Kidney epithelial cell (primary cell): Measurements from ENCODE around the gene KRT6C. TPM values are rescaled to one million over a fixed set of nuclear protein-coding genes. Genes with fewer than 3 reads are reported as not detected.
A peak's percentile ranks its signal among the peaks of the same experiment; 100 is the strongest.

Experiments
- DNase-seq: peaks from one replicate; pipeline ENCODE4 v3.0.0-alpha.2; 2010; ENCODE audit warnings: low read depth
- H3K27me3 ChIP-seq: 2 replicates; pipeline ENCODE4 v1.6.0; 2011; ENCODE audit warnings: low read length; ENCODE audit not compliant: control insufficient read depth, insufficient read depth
- H3K36me3 ChIP-seq: 2 replicates; pipeline ENCODE4 v1.5.1; 2011; ENCODE audit warnings: low read length; ENCODE audit not compliant: control insufficient read depth, insufficient read depth
- H3K4me3 ChIP-seq: 2 replicates; pipeline ENCODE4 v1.5.1; 2011; ENCODE audit warnings: low read depth, mild to moderate bottlenecking, control low read depth, low read length
- total RNA-seq: library from RNA; depleted of rRNA; stranded (reverse); fragments of >200 nt; gene quantifications from 2 replicates; pipeline ENCODE4 v1.2.3, GENCODE V29; 2015
- TF ChIP-seq, protein P1 (sequence below): IDR thresholded peaks from 2 replicates; pipeline ENCODE4 v1.5.1; 2011; ENCODE audit warnings: mild to moderate bottlenecking, moderate library complexity, low read length, control low read depth, inconsistent platforms; ENCODE audit not compliant: insufficient read depth, poor library complexity, severe bottlenecking

KRT6C gene
- total RNA-seq, 1 donor from 2014 or later = not detected

DNA sequence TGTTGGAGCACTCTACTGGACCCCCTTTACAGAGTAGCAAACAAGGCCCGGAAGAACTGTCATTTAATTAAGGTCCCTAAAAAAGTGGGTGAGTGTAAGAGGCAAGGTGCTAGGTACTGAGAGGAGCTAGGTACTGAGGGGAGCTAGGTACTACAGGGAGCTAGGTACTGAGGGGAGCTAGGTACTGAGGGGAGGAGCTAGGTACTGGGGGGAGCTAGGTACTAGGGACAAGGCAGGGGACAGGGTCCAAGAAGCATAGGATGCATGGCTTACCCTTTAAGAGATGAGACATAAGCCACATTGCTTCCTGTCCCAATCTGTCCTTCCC, 41.7 kb upstream of the KRT6C start:
- peaks cover 10% of the 10 kb centered on the region for H3K27me3 ChIP-seq
- TF ChIP-seq, protein P1, sequence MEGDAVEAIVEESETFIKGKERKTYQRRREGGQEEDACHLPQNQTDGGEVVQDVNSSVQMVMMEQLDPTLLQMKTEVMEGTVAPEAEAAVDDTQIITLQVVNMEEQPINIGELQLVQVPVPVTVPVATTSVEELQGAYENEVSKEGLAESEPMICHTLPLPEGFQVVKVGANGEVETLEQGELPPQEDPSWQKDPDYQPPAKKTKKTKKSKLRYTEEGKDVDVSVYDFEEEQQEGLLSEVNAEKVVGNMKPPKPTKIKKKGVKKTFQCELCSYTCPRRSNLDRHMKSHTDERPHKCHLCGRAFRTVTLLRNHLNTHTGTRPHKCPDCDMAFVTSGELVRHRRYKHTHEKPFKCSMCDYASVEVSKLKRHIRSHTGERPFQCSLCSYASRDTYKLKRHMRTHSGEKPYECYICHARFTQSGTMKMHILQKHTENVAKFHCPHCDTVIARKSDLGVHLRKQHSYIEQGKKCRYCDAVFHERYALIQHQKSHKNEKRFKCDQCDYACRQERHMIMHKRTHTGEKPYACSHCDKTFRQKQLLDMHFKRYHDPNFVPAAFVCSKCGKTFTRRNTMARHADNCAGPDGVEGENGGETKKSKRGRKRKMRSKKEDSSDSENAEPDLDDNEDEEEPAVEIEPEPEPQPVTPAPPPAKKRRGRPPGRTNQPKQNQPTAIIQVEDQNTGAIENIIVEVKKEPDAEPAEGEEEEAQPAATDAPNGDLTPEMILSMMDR = no peak
- H3K36me3 ChIP-seq = no peaks in the 10 kb centered on the region
- no peak for DNase-seq
- H3K4me3 ChIP-seq = no peak overlapping the region

GRCh38 chr12:52514471-52515318, 41.1 kb upstream of the KRT6C start:
- TF ChIP-seq, protein P1 = no peak
- DNase-seq = no peak
- H3K36me3 ChIP-seq = no peaks in the 10 kb centered on the region
- H3K4me3 ChIP-seq = no peak overlapping the region
- H3K27me3 ChIP-seq = peaks cover 6% of the 10 kb centered on the region

GRCh38 chr12:52513736-52514135, 40.1 kb upstream of the KRT6C start:
- TF ChIP-seq, protein P1 = no peak
- H3K36me3 ChIP-seq = no peaks in the 10 kb centered on the region
- peaks cover 6% of the 10 kb centered on the region for H3K27me3 ChIP-seq
- H3K4me3 ChIP-seq = no peak overlapping the region
- DNase-seq = no peak

DNA sequence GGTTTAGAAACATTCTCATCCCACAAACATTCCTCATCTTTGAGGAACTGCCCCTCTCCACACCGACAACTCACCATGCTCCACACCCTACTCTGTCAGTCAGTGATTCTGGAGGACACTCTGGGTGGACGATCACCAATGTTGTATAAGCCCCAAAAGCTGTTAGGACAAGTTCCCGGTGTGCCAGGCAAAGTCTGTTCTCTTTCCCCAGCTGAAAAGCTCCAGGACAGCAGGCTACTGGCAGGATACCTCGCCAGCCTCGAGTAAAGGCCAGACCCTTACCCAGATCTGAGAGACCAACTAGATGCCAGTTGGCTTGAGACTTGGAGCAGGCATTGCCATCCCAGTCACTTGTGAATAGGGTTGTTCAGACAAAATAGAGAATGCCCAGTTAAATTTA, 34.6 kb upstream of the KRT6C start:
- Histone ChIP-seq H3K36me3 (no peaks in the 10 kb centered on the region), H3K4me3 (no peak overlapping the region), H3K27me3 (no peaks in the 10 kb centered on the region)
- DNase-seq = no peak
- TF ChIP-seq, protein P1 = no peak

- TF ChIP-seq, protein P1 = peak; percentile 58
- DNase-seq = peak; percentile 42
Measured at GRCh38 chr12:52506858-52507715, 33.5 kb upstream of the KRT6C start.

More at GRCh38 chr12:52506858-52507715, 33.5 kb upstream of the KRT6C start:
- no peaks in the 10 kb centered on the region for H3K27me3 ChIP-seq
- no peaks in the 10 kb centered on the region for H3K36me3 ChIP-seq
- no peak overlapping the region for H3K4me3 ChIP-seq
